RWPE2 (cell line): ENCODE data around the gene ABCB9.
A peak's percentile ranks its signal among the peaks of the same experiment; 100 is the strongest.

Source experiments
- ATAC-seq: fragments of 200-7000 bp; cut with Tn5 transposase; 3 replicates; pipeline ENCODE4 v1.9.1; 2021; ENCODE audit warnings: low read depth
- DNase-seq: peaks from one replicate; pipeline ENCODE4 v3.0.0-alpha.2; 2020; ENCODE audit warnings: low spot score
- H3K27ac ChIP-seq: fragments of 450-650 bp; 2 replicates; pipeline ENCODE4 v1.5.1; 2017; ENCODE audit warnings: mild to moderate bottlenecking; ENCODE audit not compliant: poor library complexity, severe bottlenecking
- H3K27me3 ChIP-seq: fragments of 250-450 bp; sonication (Bioruptor Pico); 2 replicates; pipeline ENCODE4 v1.5.1; 2021; ENCODE audit warnings: mild to moderate bottlenecking, moderate library complexity; ENCODE audit not compliant: insufficient read depth, poor library complexity, severe bottlenecking
- H3K36me3 ChIP-seq: fragments of 250-450 bp; sonication (Bioruptor Pico); 2 replicates; pipeline ENCODE4 v1.5.1; 2020; ENCODE audit warnings: low read depth, mild to moderate bottlenecking, moderate library complexity
- H3K4me1 ChIP-seq: fragments of 250-450 bp; sonication (Bioruptor Pico); 2 replicates; pipeline ENCODE4 v1.5.1; 2021; ENCODE audit warnings: mild to moderate bottlenecking, moderate library complexity; ENCODE audit not compliant: insufficient read depth, poor library complexity, severe bottlenecking
- H3K4me3 ChIP-seq: fragments of 250-450 bp; sonication (Bioruptor Pico); 2 replicates; pipeline ENCODE4 v1.5.1; 2021; ENCODE audit warnings: mild to moderate bottlenecking, moderate library complexity; ENCODE audit not compliant: severe bottlenecking
- H3K9me3 ChIP-seq: fragments of 250-450 bp; sonication (Bioruptor Pico); 2 replicates; pipeline ENCODE4 v1.5.1; 2021; ENCODE audit warnings: mild to moderate bottlenecking, moderate library complexity; ENCODE audit not compliant: severe bottlenecking
- TF ChIP-seq, protein P1 (sequence below): fragments of 450-650 bp; IDR thresholded peaks from one replicate; pipeline ENCODE4 v1.5.1; 2017; ENCODE audit warnings: mild to moderate bottlenecking, moderate library complexity; ENCODE audit not compliant: poor library complexity, severe bottlenecking

Gene ABCB9

DNA sequence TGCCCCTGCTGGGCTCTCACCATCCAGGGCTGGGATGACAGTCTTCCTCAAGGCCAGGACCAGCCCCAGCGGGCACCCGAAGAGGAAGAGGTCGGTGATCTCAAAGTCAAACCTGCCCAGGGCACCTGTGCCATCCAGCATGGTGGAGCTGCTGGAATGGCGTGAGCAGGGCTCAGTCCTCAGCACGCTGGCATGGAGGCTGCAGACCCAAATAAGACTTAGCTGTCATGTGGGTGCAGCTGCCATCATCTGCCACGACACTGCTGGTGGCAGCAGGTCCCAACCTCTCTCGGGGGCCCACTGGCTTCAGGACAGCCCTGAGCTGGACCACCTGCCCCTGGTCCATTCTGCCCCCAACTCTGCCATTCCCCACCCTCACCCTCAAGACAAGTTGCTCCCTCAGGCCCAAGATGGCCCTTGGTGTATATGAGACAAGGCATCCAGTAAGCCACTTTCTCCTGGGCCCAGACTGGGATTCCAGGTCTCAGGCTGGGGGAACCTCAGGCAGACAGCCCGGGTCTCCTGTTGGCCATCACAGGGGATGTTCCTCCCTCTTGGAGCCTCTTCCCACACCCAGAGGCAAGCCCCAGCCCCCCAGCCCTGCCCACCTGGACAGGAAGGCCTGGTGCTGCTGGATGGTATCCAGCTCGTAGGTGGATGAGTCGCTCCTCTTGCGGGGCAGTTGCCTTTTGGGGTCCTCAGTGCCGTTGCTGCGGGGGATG lies 28.7 kb upstream of the ABCB9 start:
- ATAC-seq (no peak), DNase-seq (peak; percentile 29)
- Histone ChIP-seq H3K27ac (no peak overlapping the region), H3K36me3 (no peaks in the 10 kb centered on the region), H3K4me1 (no peaks in the 10 kb centered on the region), H3K9me3 (no peaks in the 10 kb centered on the region), H3K27me3 (no peaks in the 10 kb centered on the region), H3K4me3 (no peak overlapping the region)
- TF ChIP-seq, protein P1, sequence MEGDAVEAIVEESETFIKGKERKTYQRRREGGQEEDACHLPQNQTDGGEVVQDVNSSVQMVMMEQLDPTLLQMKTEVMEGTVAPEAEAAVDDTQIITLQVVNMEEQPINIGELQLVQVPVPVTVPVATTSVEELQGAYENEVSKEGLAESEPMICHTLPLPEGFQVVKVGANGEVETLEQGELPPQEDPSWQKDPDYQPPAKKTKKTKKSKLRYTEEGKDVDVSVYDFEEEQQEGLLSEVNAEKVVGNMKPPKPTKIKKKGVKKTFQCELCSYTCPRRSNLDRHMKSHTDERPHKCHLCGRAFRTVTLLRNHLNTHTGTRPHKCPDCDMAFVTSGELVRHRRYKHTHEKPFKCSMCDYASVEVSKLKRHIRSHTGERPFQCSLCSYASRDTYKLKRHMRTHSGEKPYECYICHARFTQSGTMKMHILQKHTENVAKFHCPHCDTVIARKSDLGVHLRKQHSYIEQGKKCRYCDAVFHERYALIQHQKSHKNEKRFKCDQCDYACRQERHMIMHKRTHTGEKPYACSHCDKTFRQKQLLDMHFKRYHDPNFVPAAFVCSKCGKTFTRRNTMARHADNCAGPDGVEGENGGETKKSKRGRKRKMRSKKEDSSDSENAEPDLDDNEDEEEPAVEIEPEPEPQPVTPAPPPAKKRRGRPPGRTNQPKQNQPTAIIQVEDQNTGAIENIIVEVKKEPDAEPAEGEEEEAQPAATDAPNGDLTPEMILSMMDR: no peak

DNA sequence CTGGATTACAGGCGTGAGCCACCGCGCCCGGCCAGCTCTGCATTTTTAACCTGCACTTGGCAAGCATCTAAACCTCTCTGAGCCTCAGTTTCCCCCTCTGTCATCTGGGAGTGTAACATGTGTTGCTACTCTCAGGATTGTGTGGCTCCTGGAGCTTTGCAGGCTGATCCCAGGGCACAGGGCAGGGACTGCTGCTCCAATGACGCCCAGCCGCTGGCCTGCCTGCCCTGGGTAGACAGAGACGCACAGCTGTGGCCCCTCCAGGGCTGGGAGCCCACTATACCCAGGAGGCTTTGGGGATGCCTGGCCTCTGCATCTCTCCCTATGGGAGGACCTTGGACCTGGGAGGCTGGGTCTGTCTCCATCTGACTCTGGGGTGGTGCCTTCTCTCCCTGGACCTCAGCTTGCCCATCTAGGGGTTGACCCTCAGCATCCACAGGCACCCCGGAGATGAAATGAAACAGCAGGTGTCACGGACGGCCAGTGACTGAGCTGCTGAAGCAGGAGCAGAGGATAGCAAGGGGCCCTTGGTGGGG lies 27.9 kb upstream of the ABCB9 start:
- H3K4me1 ChIP-seq: no peaks in the 10 kb centered on the region
- TF ChIP-seq, protein P1: no peak
- ATAC-seq (no peak), DNase-seq (peak; percentile 49)
- H3K27ac ChIP-seq: no peak overlapping the region
- no peaks in the 10 kb centered on the region for H3K27me3 ChIP-seq
- H3K9me3 ChIP-seq: no peaks in the 10 kb centered on the region
- H3K4me3 ChIP-seq: no peak overlapping the region
- H3K36me3 ChIP-seq: no peaks in the 10 kb centered on the region

DNA sequence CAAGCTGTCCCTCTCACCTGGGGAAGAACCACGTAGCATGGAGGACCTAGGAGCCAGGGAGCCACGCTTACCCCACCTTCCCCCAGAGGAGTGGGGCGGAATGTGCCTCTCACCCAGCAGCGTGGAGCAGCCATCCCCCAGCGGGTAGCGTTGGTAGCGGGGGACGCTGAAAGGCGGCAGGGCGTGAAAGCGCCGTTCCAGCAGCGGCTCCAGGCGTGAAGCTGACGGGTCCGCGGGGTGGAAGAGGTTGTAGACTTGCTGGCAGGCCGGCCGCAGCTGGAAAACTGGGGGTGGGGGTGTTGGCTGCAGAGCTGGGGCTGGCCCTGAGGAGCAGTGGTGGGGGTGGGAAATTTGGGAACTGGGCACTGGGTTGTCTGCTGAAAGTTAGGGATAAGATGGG lies 26.1 kb upstream of the ABCB9 start:
- no peaks in the 10 kb centered on the region for H3K9me3 ChIP-seq
- DNase-seq (peak; percentile 41), ATAC-seq (no peak)
- no peak overlapping the region for H3K4me3 ChIP-seq
- H3K27me3 ChIP-seq: no peaks in the 10 kb centered on the region
- H3K4me1 ChIP-seq: no peaks in the 10 kb centered on the region
- no peaks in the 10 kb centered on the region for H3K36me3 ChIP-seq
- H3K27ac ChIP-seq: no peak overlapping the region
- TF ChIP-seq, protein P1: no peak

DNA sequence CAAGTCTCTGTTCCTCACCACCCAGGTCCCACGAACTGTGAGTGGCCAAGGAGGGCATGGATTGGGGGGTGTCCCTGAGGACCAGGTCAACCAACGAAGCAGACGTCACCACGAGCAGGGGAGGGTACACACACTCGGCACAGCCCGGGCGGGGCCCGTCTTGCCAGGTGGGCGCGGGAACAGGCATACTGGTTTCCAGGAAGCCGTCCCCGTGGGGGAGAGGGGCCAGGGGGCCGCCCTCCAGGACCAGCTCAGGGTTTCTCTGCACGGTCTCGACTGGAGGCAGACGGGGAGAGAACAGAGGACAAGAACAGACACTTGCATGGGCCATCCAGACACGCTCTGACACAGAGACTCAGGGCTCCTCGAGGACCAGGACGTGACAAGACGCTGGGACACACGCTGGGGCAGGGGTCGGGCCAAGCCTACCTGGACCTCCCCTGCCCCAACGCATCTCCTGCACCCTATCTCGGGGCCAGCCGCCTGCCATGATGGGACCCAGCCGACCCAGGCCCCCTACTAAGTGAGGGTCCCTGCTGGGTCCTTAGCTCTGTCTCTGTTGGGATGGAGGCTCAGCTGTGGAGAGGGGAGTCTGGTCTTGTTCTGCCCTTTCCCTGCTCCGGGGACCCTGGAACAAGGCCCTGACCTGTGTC lies 25.5 kb upstream of the ABCB9 start:
- no peaks in the 10 kb centered on the region for H3K9me3 ChIP-seq
- ATAC-seq: no peak
- H3K36me3 ChIP-seq: no peaks in the 10 kb centered on the region
- DNase-seq: no peak
- TF ChIP-seq, protein P1: no peak
- no peaks in the 10 kb centered on the region for H3K27me3 ChIP-seq
- H3K27ac ChIP-seq: no peak overlapping the region
- no peaks in the 10 kb centered on the region for H3K4me1 ChIP-seq
- no peak overlapping the region for H3K4me3 ChIP-seq
